ENCODE data around the gene ANKAR.

Gene ANKAR

DNA sequence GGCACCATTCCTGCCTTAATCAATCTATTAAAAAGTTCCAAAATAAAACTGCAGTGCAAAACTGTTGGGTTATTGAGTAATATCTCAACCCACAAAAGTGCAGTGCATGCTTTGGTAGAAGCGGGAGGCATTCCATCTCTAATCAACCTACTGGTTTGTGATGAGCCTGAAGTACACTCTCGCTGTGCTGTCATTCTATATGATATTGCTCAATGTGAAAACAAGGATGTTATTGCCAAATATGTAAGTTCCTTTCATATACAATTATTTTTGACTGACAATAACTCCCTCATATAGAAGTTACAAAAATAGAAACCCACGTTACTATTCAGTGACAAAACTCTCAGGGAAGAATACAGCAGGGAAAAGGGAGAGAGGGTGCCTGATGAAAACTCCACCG, 45.1 kb downstream of the ANKAR start:
- no peak for DNase-seq (ENCODE audit: low read depth in 2 of 2)

DNA sequence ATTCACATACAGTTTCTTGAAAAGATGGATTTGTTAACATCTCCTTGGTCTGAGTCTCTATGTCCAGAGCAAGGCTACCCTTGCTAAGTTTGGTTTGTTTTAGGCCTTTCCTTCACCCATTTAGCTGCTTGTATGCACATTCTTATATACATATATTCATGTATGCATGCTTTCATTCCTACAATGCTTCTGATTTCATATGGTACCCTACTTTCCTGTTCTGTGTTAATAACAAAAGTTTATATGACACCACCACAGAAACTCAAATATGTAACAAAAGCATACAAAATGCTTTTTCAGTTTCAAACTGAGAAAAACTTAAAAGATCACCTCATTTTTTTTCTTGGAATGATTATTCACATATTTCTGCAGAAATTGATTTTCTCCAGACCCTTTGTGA, 48.7 kb downstream of the ANKAR start:
- DNase-seq (ENCODE audit: low read depth in 2 of 2): no peak

All from stimulated activated CD4-positive, alpha-beta T cell treated with anti-CD3 and anti-CD28 coated beads, Interleukin-1b, Interleukin-23, amount 100 ng/mL, for 4 hours (primary cell).